Sigmoid colon (tissue), 4 donors: Measurements from ENCODE around the gene C19orf38.

Experiments used
- POLR2AphosphoS5 ChIP-seq, 4 donors: sonication (generic); formaldehyde crosslinking; IDR thresholded peaks; one replicate each; pipeline ENCODE4 v1.6.1; 2017; ENCODE audit warnings: antibody characterized with exemption in 4 of 4
- TF ChIP-seq, protein P1 (sequence below), 4 experiments: fragments of 450-650 bp in 3 of 4; fragments of 200-600 bp in 1 of 4; IDR thresholded peaks; one replicate each; pipeline ENCODE4 v1.5.1; 2016 to 2019; ENCODE audit warnings: antibody characterized with exemption in 4 of 4, mild to moderate bottlenecking in 3 of 4, moderate library complexity in 2 of 4

DNA sequence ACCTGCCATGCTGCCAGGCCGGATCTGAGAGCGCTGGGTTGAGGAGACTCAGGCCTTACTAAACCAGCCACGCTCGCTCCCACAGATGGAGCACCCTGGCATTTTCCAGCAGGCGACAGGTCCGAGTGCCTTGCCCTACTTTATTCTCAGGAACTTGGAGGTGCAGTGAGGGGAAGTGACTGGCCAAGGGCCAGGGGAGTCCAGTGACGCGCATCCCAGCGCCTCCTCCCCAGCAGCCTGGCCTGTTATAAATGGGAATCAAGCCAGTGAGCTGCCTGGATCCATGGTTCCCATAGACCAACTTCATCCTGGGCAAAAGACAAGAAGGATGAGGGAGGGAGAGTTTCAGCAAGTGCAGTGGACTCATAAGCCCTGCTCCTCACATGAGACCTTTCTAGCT lies 47.7 kb upstream of the C19orf38 start:
- TF ChIP-seq, protein P1, sequence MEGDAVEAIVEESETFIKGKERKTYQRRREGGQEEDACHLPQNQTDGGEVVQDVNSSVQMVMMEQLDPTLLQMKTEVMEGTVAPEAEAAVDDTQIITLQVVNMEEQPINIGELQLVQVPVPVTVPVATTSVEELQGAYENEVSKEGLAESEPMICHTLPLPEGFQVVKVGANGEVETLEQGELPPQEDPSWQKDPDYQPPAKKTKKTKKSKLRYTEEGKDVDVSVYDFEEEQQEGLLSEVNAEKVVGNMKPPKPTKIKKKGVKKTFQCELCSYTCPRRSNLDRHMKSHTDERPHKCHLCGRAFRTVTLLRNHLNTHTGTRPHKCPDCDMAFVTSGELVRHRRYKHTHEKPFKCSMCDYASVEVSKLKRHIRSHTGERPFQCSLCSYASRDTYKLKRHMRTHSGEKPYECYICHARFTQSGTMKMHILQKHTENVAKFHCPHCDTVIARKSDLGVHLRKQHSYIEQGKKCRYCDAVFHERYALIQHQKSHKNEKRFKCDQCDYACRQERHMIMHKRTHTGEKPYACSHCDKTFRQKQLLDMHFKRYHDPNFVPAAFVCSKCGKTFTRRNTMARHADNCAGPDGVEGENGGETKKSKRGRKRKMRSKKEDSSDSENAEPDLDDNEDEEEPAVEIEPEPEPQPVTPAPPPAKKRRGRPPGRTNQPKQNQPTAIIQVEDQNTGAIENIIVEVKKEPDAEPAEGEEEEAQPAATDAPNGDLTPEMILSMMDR (IDR thresholded peaks at IDR 0.05): no peak
- no peak for TF ChIP-seq POLR2AphosphoS5 (IDR thresholded peaks at IDR 0.05)
